H1 (cell line): ENCODE data around the gene PACSIN1.

Source experiments
- ASH2L ChIP-seq: fragments of 200-600, 300-600 bp; sonication (generic); IDR thresholded peaks from one replicate; pipeline ENCODE4 v1.7.1; 2017; ENCODE audit warnings: low read length
- CBX8 ChIP-seq: fragments of 300-800, 300-1000 bp; sonication (generic); IDR thresholded peaks from 2 replicates; pipeline ENCODE4 v1.7.1; 2016; ENCODE audit warnings: low read depth, low read length, borderline replicate concordance
- CEBPB ChIP-seq: IDR thresholded peaks from 2 replicates; pipeline ENCODE4 v1.6.1; 2012; ENCODE audit warnings: low read depth, low read length
- CREB1 ChIP-seq: IDR thresholded peaks from 2 replicates; pipeline ENCODE4 v1.6.1; 2012; ENCODE audit warnings: inconsistent platforms
- EP300 ChIP-seq, 2 experiments: IDR thresholded peaks; 1 replicate in 1 of 2; 2 replicates in 1 of 2; pipeline ENCODE4 v1.6.1; 2011 to 2012; ENCODE audit warnings: low read depth in 2 of 2, low read length in 2 of 2, mild to moderate bottlenecking in 2 of 2, borderline replicate concordance in 1 of 2, inconsistent platforms in 1 of 2, moderate library complexity in 1 of 2
- PHF8 ChIP-seq: fragments of 200-600 bp; sonication (generic); conservative IDR thresholded peaks from 2 replicates; pipeline ENCODE4 v1.7.1; 2012; ENCODE audit warnings: low read depth, mild to moderate bottlenecking, inconsistent platforms, low read length, moderate library complexity
- POLR2A ChIP-seq, 2 experiments: IDR thresholded peaks; 1 replicate in 1 of 2; 2 replicates in 1 of 2; pipeline ENCODE4 v1.6.1; 2011; ENCODE audit warnings: low read depth in 2 of 2, low read length in 2 of 2, mild to moderate bottlenecking in 2 of 2; ENCODE audit errors: control extremely low read depth in 1 of 2
- POLR2AphosphoS5 ChIP-seq: IDR thresholded peaks from 2 replicates; pipeline ENCODE4 v1.6.1; 2011; ENCODE audit warnings: low read depth, low read length
- RXRA ChIP-seq: IDR thresholded peaks from 2 replicates; pipeline ENCODE4 v1.6.1; 2011; ENCODE audit warnings: low read depth, mild to moderate bottlenecking, low read length, moderate library complexity; ENCODE audit not compliant: insufficient read depth
- SP1 ChIP-seq: IDR thresholded peaks from 2 replicates; pipeline ENCODE4 v1.6.1; 2011; ENCODE audit warnings: low read depth, low read length
- SUZ12 ChIP-seq: fragments of 200-600 bp; sonication (generic); IDR thresholded peaks from 2 replicates; pipeline ENCODE4 v1.6.1; 2012; ENCODE audit warnings: mild to moderate bottlenecking, inconsistent platforms, low read length, moderate library complexity, mixed read lengths
- YY1 ChIP-seq: IDR thresholded peaks from 2 replicates; pipeline ENCODE4 v1.6.1; 2011; ENCODE audit warnings: low read depth, mild to moderate bottlenecking, low read length
- TF ChIP-seq, protein P1 (sequence below), 3 experiments: IDR thresholded peaks; 1 replicate in 2 of 3; 2 replicates in 1 of 3; pipeline versions ENCODE4 v1.5.1 to v1.6.1; 2011; ENCODE audit warnings: low read length in 3 of 3, mild to moderate bottlenecking in 3 of 3, inconsistent platforms in 2 of 3, low read depth in 1 of 3, moderate library complexity in 1 of 3; ENCODE audit not compliant: insufficient read depth in 1 of 3; ENCODE audit errors: control extremely low read depth in 1 of 3

DNA sequence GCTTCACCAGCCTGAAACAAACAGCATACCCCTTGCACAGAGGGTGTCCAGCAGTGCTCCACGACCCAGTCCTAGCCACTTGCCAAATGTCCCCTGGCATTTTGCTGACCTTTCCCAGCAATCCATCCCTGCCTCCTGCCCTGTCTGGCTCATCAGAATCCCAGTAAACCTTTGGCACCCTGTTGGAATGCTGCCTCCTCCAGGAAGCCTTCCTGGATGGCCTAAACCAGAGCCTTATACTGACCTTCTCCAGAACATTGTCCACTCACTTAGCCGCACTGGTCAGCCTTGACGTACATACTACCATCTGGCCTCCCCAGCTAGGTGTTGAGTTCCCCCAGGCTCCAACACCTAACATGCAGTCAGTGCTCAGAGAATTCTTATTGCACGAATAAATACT lies 2.0 kb upstream of the PACSIN1 start:
- TF ChIP-seq CEBPB (no peak), EP300 (IDR thresholded peaks at IDR 0.05; ENCODE audit: borderline replicate concordance in 1 of 2, low read depth in 2 of 2, low read length in 2 of 2) (no peak), CREB1 (no peak), POLR2A (IDR thresholded peaks at IDR 0.05; ENCODE audit: control extremely low read depth in 1 of 2, low read depth in 2 of 2, low read length in 2 of 2) (no peak), ASH2L (no peak), YY1 (no peak), SP1 (no peak), CBX8 (no peak), PHF8 (no peak), SUZ12 (no peak), POLR2AphosphoS5 (no peak), RXRA (no peak)
- TF ChIP-seq, protein P1, sequence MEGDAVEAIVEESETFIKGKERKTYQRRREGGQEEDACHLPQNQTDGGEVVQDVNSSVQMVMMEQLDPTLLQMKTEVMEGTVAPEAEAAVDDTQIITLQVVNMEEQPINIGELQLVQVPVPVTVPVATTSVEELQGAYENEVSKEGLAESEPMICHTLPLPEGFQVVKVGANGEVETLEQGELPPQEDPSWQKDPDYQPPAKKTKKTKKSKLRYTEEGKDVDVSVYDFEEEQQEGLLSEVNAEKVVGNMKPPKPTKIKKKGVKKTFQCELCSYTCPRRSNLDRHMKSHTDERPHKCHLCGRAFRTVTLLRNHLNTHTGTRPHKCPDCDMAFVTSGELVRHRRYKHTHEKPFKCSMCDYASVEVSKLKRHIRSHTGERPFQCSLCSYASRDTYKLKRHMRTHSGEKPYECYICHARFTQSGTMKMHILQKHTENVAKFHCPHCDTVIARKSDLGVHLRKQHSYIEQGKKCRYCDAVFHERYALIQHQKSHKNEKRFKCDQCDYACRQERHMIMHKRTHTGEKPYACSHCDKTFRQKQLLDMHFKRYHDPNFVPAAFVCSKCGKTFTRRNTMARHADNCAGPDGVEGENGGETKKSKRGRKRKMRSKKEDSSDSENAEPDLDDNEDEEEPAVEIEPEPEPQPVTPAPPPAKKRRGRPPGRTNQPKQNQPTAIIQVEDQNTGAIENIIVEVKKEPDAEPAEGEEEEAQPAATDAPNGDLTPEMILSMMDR (IDR thresholded peaks at IDR 0.05; ENCODE audit: control extremely low read depth in 1 of 3, insufficient read depth in 1 of 3, low read depth in 1 of 3, low read length in 3 of 3), result no peak
